ENCODE results near the gene BMAL1. TPM values are rescaled to one million over a fixed set of nuclear protein-coding genes. Genes with fewer than 3 reads are reported as not detected.

Gene BMAL1
- total and polyA plus RNA-seq, 2 of the 8 experiments (the other 6 are each of a cell fraction or from before 2014, with no cell fraction given), result 6.8 to 6.9 TPM

DNA sequence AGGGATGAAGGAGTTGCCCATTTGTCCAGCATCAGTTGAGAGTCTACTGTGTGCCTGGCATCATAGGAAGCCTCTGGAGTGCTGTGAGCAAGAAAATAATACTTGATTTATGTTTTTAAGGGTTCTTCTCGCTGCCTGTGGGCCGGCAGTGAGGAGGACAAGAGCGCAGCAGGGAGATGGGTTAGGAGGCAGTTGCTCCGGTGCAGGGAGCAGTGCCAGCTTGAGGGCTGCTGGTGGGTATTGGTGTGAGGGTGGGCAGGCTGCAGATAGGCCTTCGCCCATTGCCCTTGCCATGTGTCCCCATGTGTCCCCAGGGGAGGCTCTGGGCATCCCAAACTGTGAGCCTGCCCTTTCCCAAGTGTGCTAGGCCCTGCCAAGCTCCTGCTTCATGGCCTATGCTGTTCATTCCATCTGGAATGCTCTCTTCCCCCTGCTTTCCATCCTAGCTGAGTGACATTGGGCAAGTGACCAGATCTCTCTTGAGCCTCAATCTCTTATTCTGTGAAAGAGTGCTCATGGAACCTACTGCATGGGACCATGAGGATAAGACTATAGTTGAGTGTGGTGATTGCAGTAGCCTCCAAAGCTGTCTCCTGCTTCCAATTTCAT is 19.8 kb downstream of the BMAL1 start:
- no peak overlapping the region; the same call in 1 of the 2 replicates for H2BK5ac ChIP-seq (ENCODE audit: low read depth, low read length)
- H3K9me3 ChIP-seq (ENCODE audit: insufficient read depth in 2 of 2, low read depth in 1 of 2, low read length in 1 of 2), result no peaks in the 10 kb centered on the region
- no peak overlapping the region for H2BK120ac ChIP-seq (replicated peaks; ENCODE audit: low read depth, low read length)
- H4K8ac ChIP-seq (ENCODE audit: extremely low read depth, insufficient read depth, low read length), result no peak overlapping the region; the same call in 1 of the 2 replicates
- no peak overlapping the region for H3K23ac ChIP-seq (ENCODE audit: insufficient read length)
- no peaks in the 10 kb centered on the region for H3K36me3 ChIP-seq (ENCODE audit: control insufficient read depth in 2 of 4, insufficient read depth in 4 of 4, low read length in 3 of 4)
- H3K4me1 ChIP-seq (replicated peaks in 1 of 4; ENCODE audit: control insufficient read depth in 3 of 4, insufficient read depth in 4 of 4, low read length in 3 of 4), result no peaks in the 10 kb centered on the region
- FAIRE-seq, result no peak
- H3K4me3 ChIP-seq (ENCODE audit: extremely low read depth in 1 of 4, insufficient read depth in 2 of 4, low read depth in 3 of 4, low read length in 4 of 4), result no peak overlapping the region
- no peak overlapping the region for H2BK20ac ChIP-seq (ENCODE audit: low read length)
- no peaks in the 10 kb centered on the region for H3K23me2 ChIP-seq (ENCODE audit: low read depth, low read length)
- H3K4ac ChIP-seq (replicated peaks; ENCODE audit: insufficient read length, low read depth, low read length), result no peak overlapping the region
- no peaks in the 10 kb centered on the region for H3K79me2 ChIP-seq (ENCODE audit: control insufficient read depth in 1 of 2, insufficient read depth in 2 of 2, low read length in 2 of 2)
- H2BK15ac ChIP-seq (ENCODE audit: low read length), result no peak overlapping the region
- no peaks in the 10 kb centered on the region for H3K27me3 ChIP-seq (replicated peaks in 1 of 4; ENCODE audit: control insufficient read depth in 3 of 4, extremely low read depth in 1 of 4, insufficient read depth in 3 of 4, low read length in 3 of 4)
- H2AFZ ChIP-seq (ENCODE audit: low read length), result no peak overlapping the region
- peaks cover 3% of the 10 kb centered on the region; the same call in 1 of the 2 replicates for H3K79me1 ChIP-seq (ENCODE audit: low read depth, low read length)
- H3K14ac ChIP-seq (ENCODE audit: insufficient read length), result no peak overlapping the region
- H3K27ac ChIP-seq (ENCODE audit: low read depth, low read length), result no peak overlapping the region
- H4K91ac ChIP-seq (replicated peaks; ENCODE audit: insufficient read length, low read length), result no peak overlapping the region
- H2AK5ac ChIP-seq (ENCODE audit: low read depth, low read length), result no peak overlapping the region
- 96% methylated on average over 5 of the region's 5 CpGs; no CpG with 5 or more reads in 1 of the 2 experiments for WGBS, 2 experiments (ENCODE audit: extremely low coverage in 1 of 2, insufficient coverage in 1 of 2, insufficient read length in 1 of 2, insufficient replicate concordance in 2 of 2, low coverage in 1 of 2, low lambda C conversion rate in 2 of 2, missing lambda C conversion rate in 1 of 2)
- TF ChIP-seq MAFK (IDR thresholded peaks at IDR 0.05; ENCODE audit: low read depth, low read length) (no peak), SP1 (IDR thresholded peaks at IDR 0.05; ENCODE audit: low read depth, low read length) (no peak), CHD1 (IDR thresholded peaks at IDR 0.05; ENCODE audit: low read depth, low read length) (no peak), EP300 (IDR thresholded peaks at IDR 0.05; ENCODE audit: borderline replicate concordance in 1 of 2, low read depth in 2 of 2, low read length in 2 of 2) (no peak), BACH1 (IDR thresholded peaks at IDR 0.05; ENCODE audit: low read length) (no peak), POLR2AphosphoS5 (IDR thresholded peaks at IDR 0.05; ENCODE audit: low read depth, low read length) (no peak), SP2 (IDR thresholded peaks at IDR 0.05; ENCODE audit: low read length) (no peak), CBX5 (IDR thresholded peaks at IDR 0.05; ENCODE audit: low read depth, low read length) (no peak), GTF2F1 (IDR thresholded peaks at IDR 0.05; ENCODE audit: borderline replicate concordance, low read depth, low read length) (no peak), BCL11A (IDR thresholded peaks at IDR 0.05; ENCODE audit: low read depth in 2 of 2, low read length in 2 of 2) (no peak), KDM4A (IDR thresholded peaks at IDR 0.05; ENCODE audit: low read depth, low read length, severe bottlenecking) (no peak), SRF (IDR thresholded peaks at IDR 0.05; ENCODE audit: low read depth, low read length) (no peak), RXRA (IDR thresholded peaks at IDR 0.05; ENCODE audit: insufficient read depth, low read depth, low read length) (no peak)
- TF ChIP-seq, protein P1, sequence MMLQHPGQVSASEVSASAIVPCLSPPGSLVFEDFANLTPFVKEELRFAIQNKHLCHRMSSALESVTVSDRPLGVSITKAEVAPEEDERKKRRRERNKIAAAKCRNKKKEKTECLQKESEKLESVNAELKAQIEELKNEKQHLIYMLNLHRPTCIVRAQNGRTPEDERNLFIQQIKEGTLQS (IDR thresholded peaks at IDR 0.05; ENCODE audit: insufficient read depth, low read depth, low read length), result no peak
- H4K20me1 ChIP-seq (replicated peaks in 1 of 2; ENCODE audit: control insufficient read depth in 1 of 2, insufficient read depth in 2 of 2, low read length in 2 of 2), result peaks cover 2 to 4% of the 10 kb centered on the region in 2 experiments
- no peak overlapping the region for H3K18ac ChIP-seq (ENCODE audit: extremely low read depth, low read length)
- DNase-seq (ENCODE audit: low read depth in 1 of 2, low spot score in 2 of 2), result no peak
- no peak overlapping the region for H3K9ac ChIP-seq (replicated peaks in 1 of 4; ENCODE audit: extremely low read depth in 1 of 4, low read depth in 3 of 4, low read length in 3 of 4)
- ChIA-PET POLR2A (ENCODE audit: partially characterized antibody) (no interaction called here), CTCF (ENCODE audit: partially characterized antibody) (interaction anchor here (0.9 to 5.5 kb wide), 5 partner anchors 22 to 92 kb away, joined by 5 to 32 read pairs (median 10); no protein-coding TSS in a partner anchor)
- H2BK12ac ChIP-seq (ENCODE audit: low read depth, low read length), result no peak overlapping the region
- no peak overlapping the region for H3K4me2 ChIP-seq (ENCODE audit: insufficient read depth in 1 of 2, low read depth in 2 of 2, low read length in 2 of 2)
- no peak overlapping the region for H4K5ac ChIP-seq (ENCODE audit: insufficient read length, low read depth, low read length)
- H3K56ac ChIP-seq (replicated peaks; ENCODE audit: insufficient read length, low read depth, low read length), result no peak overlapping the region

Measured in H1 (cell line).